Stimulated activated CD8-positive, alpha-beta memory T cell treated with anti-CD3 and anti-CD28 coated beads, Interleukin-15, amount 100 ng/mL, for 1 hour (primary cell): ENCODE measurements around the gene NUP153.
"Not testable (repeated sequence)": the region's sequence is repeated elsewhere in the genome, so short reads cannot be mapped to it uniquely, and the experiment has no call there.

Source experiments
- DNase-seq: peaks from one replicate; pipeline ENCODE4 v3.0.0-alpha.2; 2020; ENCODE audit warnings: low read depth

NUP153 gene

DNA sequence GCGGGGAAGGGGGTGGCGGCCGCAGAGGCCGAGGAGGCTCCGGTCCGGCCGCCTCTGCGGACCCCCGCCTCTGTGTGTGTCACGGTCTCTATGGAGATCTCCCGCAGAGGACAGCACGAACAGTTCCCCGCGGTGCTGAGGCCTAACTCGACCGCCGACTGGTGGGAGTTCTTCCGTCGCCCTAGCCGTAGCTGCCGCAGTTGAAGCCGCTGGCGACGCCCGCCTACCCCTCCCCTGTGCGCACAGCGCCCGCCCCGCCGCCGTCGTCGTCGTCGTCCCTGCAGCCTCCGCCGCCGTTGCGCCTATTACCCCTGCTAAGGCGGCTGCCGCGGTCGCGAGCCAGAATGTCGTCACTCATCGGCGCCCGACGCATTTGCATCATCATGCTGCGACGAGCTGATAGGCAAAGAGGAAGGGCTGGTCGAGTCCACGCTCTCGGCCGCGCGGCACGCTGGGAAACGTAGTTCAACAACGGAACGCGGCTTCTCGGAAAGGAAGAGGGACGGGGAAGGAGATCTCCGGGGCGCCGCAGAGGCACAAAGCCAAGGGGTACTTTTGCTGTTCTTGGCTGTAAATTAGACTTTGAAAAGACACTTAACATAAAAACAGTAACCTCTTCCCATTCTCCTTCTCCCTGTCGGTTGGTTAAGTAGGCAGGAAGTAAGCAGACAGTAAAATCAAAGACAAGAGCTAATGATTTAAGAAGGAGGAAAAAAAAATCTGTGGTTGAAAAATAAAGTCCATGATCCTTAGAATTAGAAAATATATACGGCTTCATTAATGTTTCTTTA, at the start of gene NUP153:
Gene NUP153 (minus strand): TSS at position 346 of the 791 bp plus-strand sequence. CDS start 538 bp downstream, outside the sequence.
- DNase-seq: peak; percentile 100

DNA sequence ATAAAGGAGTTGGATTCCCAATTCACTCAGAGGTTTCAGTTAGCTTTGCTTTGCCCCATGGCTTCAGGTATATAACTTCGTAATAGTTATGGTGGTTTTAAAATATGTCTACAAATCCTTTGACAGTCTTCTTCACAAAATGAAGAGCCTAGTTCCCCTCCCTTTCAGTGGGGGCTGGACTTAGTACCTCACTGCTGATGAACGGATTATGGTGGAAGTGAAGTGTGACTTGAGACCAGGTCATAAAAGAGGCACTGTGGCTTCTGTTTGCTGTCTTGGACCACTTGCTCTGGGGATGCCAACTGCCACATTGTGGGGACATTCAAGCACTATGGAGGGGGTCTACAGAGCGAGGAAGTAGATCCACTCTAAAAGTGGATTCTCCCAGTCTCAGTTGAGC, 47.5 kb upstream of the NUP153 start:
- DNase-seq: no peak

DNA sequence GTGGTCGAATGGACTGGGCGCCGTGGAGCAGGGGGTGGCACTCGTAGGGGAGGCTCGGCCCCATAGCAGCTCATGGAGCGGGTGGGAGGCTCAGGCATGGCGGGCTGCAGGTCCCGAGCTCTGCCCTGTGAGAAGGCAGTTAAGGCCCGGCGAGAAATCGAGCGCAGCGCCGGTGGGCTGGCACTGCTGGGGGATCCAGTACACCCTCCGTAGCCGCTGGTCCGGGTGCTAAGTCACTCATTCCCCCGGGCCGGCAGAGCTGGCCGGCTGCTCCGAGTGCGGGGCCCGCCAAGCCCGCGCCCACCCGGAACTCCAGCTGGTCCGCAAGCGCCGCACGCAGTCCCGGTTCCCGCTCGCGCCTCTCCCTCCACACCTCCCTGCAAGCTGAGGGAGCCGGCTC, 38.6 kb upstream of the NUP153 start:
- DNase-seq: not testable (repeated sequence)

GRCh38 chr6:17744757-17745308, 38.1 kb upstream of the NUP153 start:
- not testable (repeated sequence) for DNase-seq

- no peak for DNase-seq
Measured at GRCh38 chr6:17744019-17744756, 37.5 kb upstream of the NUP153 start.

GRCh38 chr6:17741507-17741906, 34.8 kb upstream of the NUP153 start:
- DNase-seq: no peak

GRCh38 chr6:17740559-17741220, 34.0 kb upstream of the NUP153 start:
- DNase-seq: no peak

DNA sequence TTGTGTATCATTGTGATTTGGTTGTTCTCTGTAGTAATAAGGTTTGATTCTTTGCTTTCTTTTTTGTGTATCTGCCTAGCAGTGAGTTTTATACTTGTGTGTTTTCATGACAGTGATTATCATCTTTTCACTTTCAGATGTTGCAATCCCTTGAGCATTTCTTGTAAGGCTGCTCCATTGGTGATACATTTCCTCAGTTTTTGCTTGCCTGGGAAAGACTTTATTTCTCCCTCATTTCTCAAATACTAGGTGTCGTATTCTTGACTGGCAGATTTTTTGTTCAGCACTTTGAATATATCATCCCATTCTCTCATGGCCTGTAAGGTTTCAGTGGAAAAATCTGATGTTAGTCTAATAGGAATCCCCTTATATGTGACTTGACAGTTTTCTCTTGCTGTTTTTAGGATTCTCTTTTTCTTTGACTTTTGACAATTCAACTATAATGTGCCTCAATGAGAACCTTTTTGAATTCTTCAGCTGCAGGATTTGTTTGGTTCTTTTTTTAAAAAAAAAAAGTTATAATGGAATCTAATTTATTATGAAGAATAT, 31.1 kb upstream of the NUP153 start:
- DNase-seq: no peak

GRCh38 chr6:17735311-17735710, 28.6 kb upstream of the NUP153 start:
- not testable (repeated sequence) for DNase-seq

- no peak for DNase-seq
Measured at GRCh38 chr6:17730078-17730704, 23.5 kb upstream of the NUP153 start.

GRCh38 chr6:17729223-17730077, 22.7 kb upstream of the NUP153 start:
- DNase-seq: no peak

- DNase-seq: no peak
Measured at GRCh38 chr6:17728551-17729222, 22.0 kb upstream of the NUP153 start.

DNA sequence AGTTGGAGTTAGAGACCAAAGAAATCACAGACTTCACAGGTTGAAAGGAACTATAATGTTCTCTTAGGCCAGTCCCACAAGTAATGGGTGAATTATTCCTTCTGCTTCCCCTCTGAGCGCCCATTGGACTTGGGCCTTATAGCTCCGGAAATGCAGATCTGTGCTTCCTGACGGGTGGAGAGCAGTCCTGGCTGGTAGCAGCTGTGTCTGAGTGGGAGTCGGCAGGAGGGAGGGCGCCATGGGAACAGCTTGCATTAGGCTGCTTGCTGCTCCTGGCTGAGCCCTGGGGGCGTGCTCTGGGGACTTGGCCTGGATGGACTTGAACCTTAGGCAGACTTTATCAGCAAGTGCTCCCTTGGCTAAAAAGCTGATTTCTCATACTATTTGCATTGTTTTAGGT, 18.4 kb upstream of the NUP153 start:
- no peak for DNase-seq

DNA sequence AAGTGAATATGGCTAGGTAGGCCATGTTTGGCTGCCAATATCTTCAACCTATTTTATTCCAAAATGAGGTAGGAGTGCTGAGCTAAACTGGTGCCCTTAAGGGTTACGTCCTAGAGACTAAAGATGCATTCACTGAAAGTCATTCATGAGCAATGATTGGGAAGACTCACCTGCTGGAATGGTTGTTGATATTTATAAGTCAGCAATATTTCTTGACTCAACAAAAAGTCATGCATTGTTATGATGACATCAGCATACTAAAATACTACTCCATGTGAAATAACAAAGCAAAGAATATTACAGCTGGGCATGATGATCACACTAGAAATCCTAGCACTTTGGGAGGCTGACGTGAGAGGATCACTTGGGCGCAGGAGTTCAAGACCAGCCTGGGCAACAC, 17.6 kb upstream of the NUP153 start:
- no peak for DNase-seq

DNA sequence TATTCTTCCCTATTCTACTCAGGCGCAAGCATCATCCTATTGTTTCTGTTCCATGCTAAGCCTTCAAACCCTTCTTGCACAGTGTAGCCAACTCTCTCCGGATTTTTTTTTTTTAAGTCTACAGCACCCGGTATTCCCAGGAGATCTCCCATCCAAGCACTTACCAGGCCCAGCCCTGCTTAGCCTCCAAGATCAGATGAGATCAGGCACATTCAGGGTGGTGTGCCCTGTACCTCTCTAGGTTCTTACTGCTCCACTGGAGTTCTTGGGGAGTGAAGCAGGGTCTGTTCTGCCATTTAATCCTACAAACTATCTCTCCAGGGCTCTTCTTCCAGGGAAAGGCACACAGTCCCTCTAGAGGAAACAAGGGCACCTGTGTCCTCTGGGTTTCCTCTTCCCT, 14.9 kb upstream of the NUP153 start:
- no peak for DNase-seq

- DNase-seq: no peak
Measured at GRCh38 chr6:17719323-17720041, 12.8 kb upstream of the NUP153 start.

GRCh38 chr6:17716221-17716620, 9.5 kb upstream of the NUP153 start:
- no peak for DNase-seq

- no peak for DNase-seq
Measured at GRCh38 chr6:17714879-17715851, 8.4 kb upstream of the NUP153 start.
